Neural cell (in vitro differentiated cells): ENCODE results near the gene HDGF.

Experiments used
- EP300 ChIP-seq: fragments of 450-650 bp; conservative IDR thresholded peaks from 2 replicates; pipeline ENCODE4 v1.6.1; 2014; ENCODE audit warnings: antibody characterized with exemption, mild to moderate bottlenecking, moderate library complexity; ENCODE audit not compliant: poor library complexity, severe bottlenecking
- EZH2 ChIP-seq: fragments of 200-600, 300-800 bp; shearing (Covaris generic), sonication (generic); IDR thresholded peaks from 2 replicates; pipeline ENCODE4 v1.6.1; 2014; ENCODE audit warnings: antibody characterized with exemption, low read length, borderline replicate concordance, mild to moderate bottlenecking; ENCODE audit not compliant: insufficient read depth, poor library complexity, severe bottlenecking
- MXI1 ChIP-seq: fragments of 450-650 bp; conservative IDR thresholded peaks from 2 replicates; pipeline ENCODE4 v1.6.1; 2014; ENCODE audit warnings: antibody characterized with exemption, mild to moderate bottlenecking; ENCODE audit not compliant: poor library complexity, severe bottlenecking
- POLR2AphosphoS5 ChIP-seq: IDR thresholded peaks from 2 replicates; pipeline ENCODE4 v1.6.1; 2012
- RAD21 ChIP-seq: fragments of 450-650 bp; conservative IDR thresholded peaks from 2 replicates; pipeline ENCODE4 v1.6.1; 2014; ENCODE audit warnings: antibody characterized with exemption, mild to moderate bottlenecking, moderate library complexity
- REST ChIP-seq: IDR thresholded peaks from 2 replicates; pipeline ENCODE4 v1.6.1; 2012; ENCODE audit warnings: borderline replicate concordance
- SMC3 ChIP-seq: fragments of 450-650 bp; conservative IDR thresholded peaks from 2 replicates; pipeline ENCODE4 v1.6.1; 2014; ENCODE audit warnings: antibody characterized with exemption, mild to moderate bottlenecking, moderate library complexity; ENCODE audit not compliant: poor library complexity
- TAF1 ChIP-seq: IDR thresholded peaks from 2 replicates; pipeline ENCODE4 v1.6.1; 2012; ENCODE audit warnings: low read depth
- TF ChIP-seq, protein P1 (sequence below): fragments of 450-650 bp; IDR thresholded peaks from 2 replicates; pipeline ENCODE4 v1.5.1; 2014; ENCODE audit warnings: antibody characterized with exemption, mild to moderate bottlenecking, moderate library complexity; ENCODE audit not compliant: poor library complexity, severe bottlenecking

DNA sequence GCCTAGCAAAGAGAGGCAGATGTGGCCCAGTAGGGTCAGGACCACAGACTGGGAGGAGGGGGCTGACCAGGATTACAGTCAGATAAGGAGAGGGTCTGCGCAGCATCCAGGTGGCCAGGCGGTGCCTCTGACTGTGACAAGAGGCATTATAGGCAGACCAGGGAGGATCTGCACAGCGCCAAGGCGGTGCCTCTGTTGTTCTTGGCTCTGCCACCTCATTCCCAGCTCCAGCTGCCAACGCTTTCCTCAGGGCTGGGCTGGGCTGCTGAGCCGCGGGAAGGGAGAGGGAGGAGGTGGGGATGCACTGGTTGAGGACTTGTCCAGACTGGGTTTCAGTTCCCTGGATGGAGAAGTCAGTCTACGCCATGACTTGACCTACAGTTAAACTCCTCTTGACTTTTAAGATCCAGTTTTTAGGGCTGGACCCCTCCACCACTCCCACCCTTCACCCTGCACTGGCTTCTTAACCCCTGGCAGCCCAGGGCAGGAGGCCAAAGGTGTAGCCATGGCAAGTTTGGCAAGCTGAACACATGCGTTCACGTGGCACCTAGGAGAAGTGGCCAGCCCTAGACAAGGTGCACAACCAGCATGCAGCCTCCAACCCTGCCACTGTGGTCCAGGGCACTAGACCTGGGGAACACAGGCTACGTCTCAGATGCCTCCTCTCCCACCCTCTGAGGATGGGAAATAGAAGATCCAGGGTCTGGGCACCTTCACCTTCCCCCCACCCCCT, 41.6 kb downstream of the HDGF start:
- no peak for TF ChIP-seq SMC3
- no peak for TF ChIP-seq TAF1
- no peak for TF ChIP-seq EZH2
- TF ChIP-seq, protein P1, sequence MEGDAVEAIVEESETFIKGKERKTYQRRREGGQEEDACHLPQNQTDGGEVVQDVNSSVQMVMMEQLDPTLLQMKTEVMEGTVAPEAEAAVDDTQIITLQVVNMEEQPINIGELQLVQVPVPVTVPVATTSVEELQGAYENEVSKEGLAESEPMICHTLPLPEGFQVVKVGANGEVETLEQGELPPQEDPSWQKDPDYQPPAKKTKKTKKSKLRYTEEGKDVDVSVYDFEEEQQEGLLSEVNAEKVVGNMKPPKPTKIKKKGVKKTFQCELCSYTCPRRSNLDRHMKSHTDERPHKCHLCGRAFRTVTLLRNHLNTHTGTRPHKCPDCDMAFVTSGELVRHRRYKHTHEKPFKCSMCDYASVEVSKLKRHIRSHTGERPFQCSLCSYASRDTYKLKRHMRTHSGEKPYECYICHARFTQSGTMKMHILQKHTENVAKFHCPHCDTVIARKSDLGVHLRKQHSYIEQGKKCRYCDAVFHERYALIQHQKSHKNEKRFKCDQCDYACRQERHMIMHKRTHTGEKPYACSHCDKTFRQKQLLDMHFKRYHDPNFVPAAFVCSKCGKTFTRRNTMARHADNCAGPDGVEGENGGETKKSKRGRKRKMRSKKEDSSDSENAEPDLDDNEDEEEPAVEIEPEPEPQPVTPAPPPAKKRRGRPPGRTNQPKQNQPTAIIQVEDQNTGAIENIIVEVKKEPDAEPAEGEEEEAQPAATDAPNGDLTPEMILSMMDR = no peak
- no peak for TF ChIP-seq POLR2AphosphoS5
- no peak for TF ChIP-seq MXI1
- no peak for TF ChIP-seq RAD21
- no peak for TF ChIP-seq REST
- TF ChIP-seq EP300 = no peak
